H4 (cell line): ENCODE data around the gene GALR1. TPM values are rescaled to one million over a fixed set of nuclear protein-coding genes. Genes with fewer than 3 reads are reported as not detected.

Experiments
- DNase-seq: peaks from one replicate; pipeline ENCODE4 v3.0.0-alpha.2; 2015; ENCODE audit warnings: low spot score
- total RNA-seq: library from RNA; depleted of rRNA; stranded (reverse); fragments of >200 nt; shearing (Covaris generic); gene quantifications from 2 replicates; pipeline ENCODE4 v1.2.3, GENCODE V29; 2014; rRNA removed

Gene GALR1
- total RNA-seq, 1 experiment from 2014 or later = under 0.01 TPM

DNA sequence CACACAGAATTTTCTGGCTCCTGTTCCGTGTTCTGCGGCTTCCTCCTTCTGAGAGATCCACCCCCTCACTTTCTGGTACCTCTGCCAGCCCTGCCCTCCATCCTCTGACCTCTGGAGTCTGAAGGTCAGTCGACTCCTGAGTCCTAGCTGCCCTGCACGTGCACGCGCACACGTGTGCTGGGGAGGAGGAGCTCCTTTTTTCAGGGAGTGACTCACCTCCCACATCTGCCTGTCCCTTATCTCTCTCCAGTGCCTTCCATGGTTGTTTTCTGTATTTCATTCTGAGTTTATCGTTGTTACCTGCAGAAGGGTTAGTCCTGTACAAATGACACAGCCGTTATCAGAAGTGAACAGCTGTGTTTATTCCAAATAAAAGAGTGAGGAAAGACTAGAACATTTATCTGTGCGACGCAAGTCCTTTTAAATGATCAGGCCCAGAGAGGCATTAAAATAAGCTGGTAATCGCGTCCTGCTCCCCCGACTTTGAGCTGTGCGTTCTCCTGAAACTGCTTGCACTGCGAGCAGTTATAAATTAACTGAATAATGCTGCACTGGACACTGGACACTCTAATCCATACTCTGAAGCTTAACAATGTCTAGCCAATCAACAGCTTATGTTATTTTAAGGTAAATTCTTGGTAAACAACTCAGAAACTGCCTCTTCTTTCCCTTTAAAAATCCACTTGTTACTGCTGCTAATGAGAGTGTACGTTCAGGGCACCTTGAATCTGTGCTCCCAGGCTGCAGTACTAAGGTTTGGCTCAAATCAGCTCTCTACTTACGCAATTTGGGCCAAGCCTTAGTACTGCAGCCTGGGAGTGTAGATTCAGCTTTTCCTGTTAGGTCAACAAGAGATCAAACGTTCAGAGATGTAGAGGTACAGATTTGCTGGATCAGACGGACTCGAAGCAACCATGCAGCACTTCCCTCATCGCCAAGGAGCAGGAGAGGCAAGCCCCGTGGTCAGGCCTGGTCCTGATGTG lies 72.5 kb downstream of the GALR1 start:
- DNase-seq = no peak

DNA sequence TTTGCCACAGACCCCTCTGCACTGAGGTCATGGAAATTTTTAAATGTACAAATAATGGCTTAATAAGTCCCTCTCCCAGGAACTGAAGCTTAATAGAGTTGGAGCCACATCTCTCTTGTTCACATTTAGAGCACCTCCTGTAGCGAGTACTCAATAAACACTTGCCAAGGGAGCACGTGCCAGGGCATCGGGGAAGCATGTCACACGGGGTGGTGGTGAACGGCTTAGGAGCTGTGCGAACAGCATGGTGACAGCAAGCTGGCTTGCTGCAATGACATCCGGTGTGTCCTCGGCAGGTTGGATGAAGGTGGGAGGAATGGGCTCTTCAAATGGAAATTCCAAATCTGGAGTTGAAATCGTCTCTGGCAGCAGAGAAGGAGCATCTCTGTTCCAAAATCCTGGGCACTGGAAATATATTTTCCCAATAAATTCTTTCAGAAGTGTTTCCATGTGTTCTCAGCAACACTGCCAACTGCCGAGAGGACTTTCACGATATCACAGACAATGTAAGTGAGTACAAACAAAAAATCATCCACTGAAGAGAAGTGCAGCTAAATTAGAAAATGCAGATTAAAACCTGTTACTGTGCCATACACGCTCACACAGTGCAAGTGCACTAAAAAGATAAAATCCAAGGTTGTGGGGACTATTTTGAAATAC lies 74.1 kb downstream of the GALR1 start:
- DNase-seq = no peak

Other genes with a start within 250 kb of the GALR1 start
- 0.35 TPM in 1 of 2 replicates, not detected in the other for gene MBP, start 117.1 kb upstream of the GALR1 start, total RNA-seq